Measurements from ENCODE around the gene FAXDC2.

Gene FAXDC2

GRCh38 chr5:154850255-154851062, at the start of gene FAXDC2:
Gene FAXDC2 (minus strand): TSS chr5:154850603. CDS start chr5:154838178, 12,425 bp downstream.
- no peak for DNase-seq

DNA sequence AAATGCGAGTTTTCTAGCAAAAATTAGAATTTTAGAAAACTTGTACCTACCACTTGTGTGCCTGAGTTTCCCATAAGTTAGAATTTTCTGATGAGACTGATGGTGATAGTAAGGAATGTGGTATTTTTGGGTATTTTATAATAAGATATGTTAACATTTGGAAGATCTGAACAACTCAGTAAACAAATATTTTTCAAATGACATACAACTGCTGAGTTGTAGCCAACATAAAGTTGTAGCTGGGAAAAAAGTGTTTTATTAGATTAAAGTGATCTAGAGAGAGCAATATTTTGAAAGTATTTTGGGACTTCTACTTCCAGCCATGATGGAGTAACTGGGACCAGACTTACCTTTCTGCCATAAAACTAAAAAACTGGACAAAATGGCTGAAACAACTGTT, 49.7 kb upstream of the FAXDC2 start:
- no peak for DNase-seq

DNA sequence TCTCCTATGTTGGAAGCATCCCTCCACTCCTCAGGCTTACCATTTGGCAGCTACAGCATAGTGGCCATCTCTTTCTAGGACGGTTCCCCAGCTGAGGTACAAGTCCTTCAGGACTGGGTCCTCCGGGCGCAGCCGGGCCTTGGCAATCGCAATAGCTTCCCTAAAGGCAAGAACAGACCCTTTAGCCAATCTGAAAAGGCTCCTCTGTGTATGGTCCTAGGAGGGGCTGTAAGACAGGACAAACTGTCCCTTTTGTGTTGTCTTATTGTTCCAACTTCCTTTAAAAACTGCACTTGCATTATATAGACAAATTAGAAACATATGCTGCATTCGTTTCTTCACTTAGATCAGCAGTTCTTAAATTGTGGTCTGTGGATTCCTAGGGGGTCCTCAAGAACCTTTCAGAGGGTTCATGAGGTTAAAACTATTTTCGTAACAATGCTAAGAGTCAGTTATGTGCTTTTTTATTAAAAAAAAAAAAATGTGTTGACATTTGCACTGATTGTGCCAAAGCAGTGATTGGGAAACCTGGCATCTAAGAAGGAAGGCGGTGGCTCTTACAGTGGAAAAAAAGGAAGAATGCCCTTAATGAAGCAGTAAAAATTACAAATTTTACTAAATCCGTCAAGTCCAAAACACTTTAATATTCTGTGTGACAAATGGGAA, 48.9 kb upstream of the FAXDC2 start:
- no peak for DNase-seq

DNA sequence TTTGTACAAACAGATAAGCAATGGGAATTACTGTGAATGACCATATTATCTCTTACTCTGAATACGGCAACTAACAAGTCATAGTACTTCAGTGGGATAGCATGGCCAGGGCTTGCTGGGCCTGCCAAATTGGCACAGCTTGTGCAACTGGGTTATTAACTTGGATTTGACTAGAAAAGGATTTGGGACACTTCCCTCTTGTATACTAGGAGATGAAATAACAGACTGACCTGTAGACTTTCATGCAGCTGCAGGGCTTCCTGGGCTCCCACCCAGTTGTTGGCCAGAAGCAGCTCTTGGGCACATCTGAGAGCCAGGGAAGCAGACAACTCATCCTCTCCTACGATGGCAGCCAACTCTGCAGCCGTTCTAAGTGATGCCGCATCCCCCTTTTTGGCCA, 47.8 kb upstream of the FAXDC2 start:
- DNase-seq: no peak

DNA sequence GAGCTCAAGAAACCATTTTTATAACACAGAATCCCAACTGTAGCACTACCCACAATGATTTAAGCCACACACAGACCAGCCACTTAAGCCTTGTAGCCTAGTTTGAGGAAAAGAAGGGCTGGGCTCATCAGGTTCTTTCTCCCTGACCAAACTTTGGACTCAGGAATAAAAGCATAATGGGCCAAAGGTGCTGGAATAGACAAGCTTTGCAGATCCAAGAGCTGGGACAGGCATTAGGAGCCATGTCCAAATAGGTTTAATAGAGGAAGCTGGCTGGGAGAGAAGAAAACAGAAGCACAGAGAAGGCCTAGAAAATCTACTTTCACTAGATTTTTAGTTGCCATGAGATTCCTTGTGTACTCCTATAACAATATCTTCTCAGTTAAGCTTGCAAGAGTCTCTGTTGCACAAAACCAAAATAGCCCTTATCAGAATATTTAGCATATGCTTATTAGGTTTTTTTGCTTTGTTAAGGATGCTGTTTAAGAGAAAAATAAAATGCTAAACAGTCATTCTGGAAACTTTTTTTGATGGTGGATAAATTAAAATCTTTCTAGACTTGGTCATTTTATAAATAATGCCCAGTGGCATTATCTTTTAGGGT, 46.3 kb upstream of the FAXDC2 start:
- DNase-seq: no peak

GRCh38 chr5:154895606-154896561, 45.5 kb upstream of the FAXDC2 start:
- DNase-seq: no peak

DNA sequence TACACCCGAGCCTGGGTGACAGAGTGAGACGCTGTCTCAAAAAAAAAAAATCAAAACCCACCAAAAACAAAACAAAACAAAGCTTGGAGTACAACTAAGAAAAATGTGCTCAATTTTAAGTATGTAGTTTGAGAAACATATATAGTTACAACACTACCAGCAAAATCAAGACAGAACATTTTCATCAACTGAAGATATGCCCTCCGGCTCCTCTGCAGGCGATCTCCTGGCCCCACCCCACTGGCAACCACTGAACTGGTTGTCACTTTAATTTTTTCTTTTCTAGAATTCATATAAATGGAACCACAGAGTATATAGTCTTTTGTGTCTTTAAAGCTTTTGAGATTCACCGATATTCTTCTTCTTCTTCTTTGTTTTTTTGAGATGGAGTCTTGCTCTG, 43.0 kb upstream of the FAXDC2 start:
- DNase-seq: no peak

DNA sequence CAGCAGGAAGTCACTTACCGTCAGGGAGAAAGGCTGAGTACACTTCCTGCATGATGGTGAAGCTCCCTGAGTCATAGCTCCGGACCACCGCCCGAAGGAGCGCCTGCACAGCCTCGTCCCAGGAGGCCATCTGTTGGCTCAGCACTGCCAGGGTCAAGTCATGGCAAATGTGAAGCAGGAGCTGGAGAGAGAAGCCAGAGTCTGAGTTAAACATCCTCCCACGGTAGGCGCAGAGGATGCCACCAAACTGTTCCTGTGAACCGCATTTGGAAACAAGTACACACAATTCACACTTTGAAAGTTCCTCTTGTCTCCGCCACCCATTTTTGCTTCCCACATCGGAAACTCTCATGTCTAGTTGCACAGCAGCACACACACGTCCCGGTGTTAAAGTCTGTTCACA, 42.0 kb upstream of the FAXDC2 start:
- no peak for DNase-seq

DNA sequence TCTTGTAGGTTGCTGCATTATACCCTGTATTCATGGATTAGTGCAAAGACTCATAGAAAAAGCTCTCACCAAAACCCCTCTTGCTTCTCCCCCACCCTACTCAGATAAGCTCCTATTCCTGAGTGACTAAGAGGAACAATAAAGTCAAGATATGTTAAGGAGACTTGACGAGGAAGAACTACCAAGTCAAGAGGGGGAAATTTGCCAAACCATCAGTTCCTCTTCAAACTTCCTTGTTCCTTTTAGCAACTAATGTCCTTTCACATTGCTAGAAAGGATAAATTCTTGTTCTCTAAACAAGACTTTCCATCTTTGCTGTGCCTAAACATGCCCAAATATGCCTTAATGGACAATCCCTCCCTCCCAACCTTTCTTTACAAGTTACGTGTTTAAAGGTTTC, 35.0 kb upstream of the FAXDC2 start:
- no peak for DNase-seq

GRCh38 chr5:154884424-154884823, 34.0 kb upstream of the FAXDC2 start:
- no peak for DNase-seq

GRCh38 chr5:154881986-154882385, 31.6 kb upstream of the FAXDC2 start:
- DNase-seq: no peak

- no peak for DNase-seq
These were observed 28.4 kb upstream of the FAXDC2 start for GRCh38 chr5:154878642-154879335.

- DNase-seq: no peak
These were observed 23.5 kb upstream of the FAXDC2 start for GRCh38 chr5:154873791-154874331.

DNA sequence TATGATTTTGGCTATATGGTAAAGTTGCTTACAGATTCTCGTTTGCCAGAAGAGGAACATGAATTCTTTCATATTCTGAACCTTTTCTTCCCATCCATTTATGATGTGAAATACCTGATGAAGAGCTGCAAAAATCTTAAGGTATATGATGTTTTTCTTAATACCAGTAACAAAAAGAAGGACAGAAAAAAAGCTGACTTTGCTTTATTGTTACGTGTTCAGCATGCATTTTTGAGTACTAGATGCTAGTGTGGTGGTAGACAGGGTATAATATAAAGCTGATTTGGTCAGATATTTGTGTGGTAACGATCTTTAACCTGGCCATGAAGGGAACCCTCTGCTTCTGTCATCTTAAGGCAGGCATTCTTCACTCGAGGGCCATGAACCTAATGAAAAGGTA, 21.3 kb upstream of the FAXDC2 start:
- no peak for DNase-seq

DNA sequence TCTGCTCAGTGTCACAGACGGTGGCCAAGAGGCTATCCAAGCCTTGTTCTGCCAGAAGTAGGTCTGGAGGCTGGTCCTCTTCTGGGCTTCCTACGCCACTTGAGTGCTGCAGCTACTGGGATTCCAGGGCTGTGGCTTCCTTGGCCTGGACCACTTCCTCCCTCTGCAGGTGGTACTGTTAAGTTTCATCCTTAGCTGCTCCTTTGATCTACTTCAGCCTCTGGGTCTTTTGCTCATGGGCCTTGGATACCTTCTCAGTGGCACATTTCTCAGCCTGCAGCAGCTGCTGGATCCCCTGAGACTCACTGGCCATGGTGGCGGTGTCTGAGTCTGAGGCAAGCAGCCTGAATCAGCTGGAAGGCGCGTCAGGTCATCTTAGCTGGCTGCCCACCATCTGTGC, 18.3 kb upstream of the FAXDC2 start:
- no peak for DNase-seq

DNA sequence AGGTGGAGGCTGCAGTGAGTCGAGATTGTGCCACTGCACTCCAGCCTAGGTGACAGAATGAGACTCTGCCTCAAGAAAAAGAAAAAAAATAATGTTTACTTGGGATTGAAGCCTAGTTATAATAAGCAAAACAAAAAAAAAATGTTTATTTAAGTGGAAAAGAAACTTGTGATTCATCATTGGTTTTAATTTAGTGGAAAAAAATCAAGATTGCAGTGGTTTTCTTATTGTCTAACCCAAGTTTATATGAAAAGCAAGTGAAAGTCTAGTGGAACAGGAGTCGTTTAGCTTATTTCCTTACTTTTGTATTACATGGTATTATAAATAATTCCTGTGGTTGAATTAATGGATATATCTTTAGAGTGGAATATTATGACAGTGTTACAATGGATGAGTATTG, 16.4 kb upstream of the FAXDC2 start:
- DNase-seq: no peak

DNA sequence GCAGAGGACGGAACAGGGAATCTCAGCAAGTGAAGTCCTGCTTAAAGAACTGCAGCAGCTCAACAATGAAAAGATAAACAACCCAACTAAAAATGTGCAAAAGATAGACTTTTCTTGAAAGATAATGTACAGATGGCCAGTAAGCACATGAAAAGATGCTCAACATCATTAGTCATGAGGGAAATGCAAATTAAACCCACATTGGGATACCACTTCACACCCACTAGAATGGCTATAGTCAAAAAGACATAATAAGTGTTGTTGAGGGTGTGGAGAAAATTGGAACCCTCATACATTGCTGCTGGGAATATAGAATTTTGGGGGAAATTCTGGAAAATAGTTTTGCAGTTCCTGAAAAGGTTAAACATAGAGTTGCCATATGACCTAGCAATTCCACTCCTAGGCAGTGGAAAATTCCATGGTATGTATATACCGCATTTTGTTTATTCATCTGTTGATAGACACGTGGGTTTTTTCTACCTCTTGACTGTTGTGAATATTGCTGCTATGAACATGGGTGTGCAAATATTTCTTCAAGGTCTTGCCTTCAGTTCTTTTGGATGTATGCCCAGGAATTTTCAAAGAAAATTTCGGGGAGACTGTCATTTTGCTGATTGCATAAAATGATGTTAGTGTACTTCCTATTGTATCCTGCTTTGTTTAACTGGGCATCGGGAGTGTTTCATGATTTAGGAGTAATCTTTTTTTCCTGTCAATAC, 15.2 kb upstream of the FAXDC2 start:
- no peak for DNase-seq

GRCh38 chr5:154863291-154864080, 13.1 kb upstream of the FAXDC2 start:
- no peak for DNase-seq

GRCh38 chr5:154862766-154863165, 12.4 kb upstream of the FAXDC2 start:
- no peak for DNase-seq

DNA sequence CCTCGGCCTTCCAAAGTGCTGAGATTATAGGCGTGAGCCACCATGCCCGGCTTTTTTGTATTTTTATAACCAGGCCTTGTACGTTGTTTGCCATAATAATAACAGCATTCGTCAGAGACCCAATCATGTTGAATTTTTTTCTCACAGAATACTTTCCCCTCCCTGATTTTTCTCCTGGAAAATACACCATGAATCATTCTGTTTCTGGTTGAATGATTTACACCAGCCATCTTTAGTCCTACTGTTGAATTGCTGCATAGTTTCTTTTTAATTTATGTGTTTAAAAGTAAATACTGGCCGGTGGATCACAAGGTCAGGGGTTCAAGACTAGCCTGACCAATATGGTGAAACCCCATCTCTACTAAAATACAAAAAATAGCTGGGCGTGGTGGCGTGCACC, 11.5 kb upstream of the FAXDC2 start:
- DNase-seq: no peak

DNA sequence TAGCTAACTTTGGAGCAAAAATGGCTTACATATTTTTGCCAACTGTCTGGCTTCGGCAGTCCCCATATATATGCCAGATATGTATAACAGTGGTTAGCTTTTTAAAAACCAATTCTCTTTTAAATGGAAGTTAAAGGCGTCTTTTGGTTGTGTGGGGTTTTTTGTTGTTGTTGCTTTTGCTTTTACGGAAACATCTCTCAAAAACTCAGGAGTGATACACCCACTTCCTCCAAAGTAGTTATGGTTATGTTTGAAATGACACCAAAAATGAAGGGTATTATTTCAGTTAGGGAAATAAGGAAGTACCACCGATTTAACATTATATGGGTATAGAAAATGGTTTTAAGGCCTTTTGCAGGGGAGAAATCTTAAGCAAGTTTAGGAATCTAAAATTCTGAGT, 10.4 kb upstream of the FAXDC2 start:
- no peak for DNase-seq
